Measurements from ENCODE around the gene GGACT.
"Not testable (repeated sequence)": the region's sequence is repeated elsewhere in the genome, so short reads cannot be mapped to it uniquely, and the experiment has no call there.

GGACT gene

GRCh38 chr13:100529666-100530377, 58.8 kb downstream of the GGACT start:
- no peak for DNase-seq (ENCODE audit: low spot score)

GRCh38 chr13:100528820-100529219, 59.8 kb downstream of the GGACT start:
- DNase-seq (ENCODE audit: low spot score), result no peak

DNA sequence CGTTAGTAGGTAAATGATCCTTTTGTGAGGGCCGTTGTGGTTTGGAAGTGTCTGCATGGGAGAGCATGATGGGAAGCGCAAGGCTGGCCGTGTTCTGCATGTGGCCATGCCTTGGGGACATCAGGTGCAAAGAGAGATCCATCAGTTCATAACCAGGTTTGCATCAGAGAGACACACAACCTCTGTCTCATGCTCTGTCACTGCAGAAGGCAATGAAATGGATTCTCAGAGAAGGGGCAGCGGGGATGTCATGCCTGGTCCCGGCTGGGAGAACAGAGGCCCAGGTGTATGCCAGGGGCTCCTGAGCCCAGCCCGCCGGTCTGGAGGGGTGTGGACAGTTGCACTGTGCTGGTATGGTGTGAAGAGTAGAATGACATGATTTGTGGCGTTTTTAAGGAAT, 60.2 kb downstream of the GGACT start:
- DNase-seq (ENCODE audit: low spot score), result no peak

GRCh38 chr13:100527644-100528043, 60.9 kb downstream of the GGACT start:
- DNase-seq (ENCODE audit: low spot score), result no peak

DNA sequence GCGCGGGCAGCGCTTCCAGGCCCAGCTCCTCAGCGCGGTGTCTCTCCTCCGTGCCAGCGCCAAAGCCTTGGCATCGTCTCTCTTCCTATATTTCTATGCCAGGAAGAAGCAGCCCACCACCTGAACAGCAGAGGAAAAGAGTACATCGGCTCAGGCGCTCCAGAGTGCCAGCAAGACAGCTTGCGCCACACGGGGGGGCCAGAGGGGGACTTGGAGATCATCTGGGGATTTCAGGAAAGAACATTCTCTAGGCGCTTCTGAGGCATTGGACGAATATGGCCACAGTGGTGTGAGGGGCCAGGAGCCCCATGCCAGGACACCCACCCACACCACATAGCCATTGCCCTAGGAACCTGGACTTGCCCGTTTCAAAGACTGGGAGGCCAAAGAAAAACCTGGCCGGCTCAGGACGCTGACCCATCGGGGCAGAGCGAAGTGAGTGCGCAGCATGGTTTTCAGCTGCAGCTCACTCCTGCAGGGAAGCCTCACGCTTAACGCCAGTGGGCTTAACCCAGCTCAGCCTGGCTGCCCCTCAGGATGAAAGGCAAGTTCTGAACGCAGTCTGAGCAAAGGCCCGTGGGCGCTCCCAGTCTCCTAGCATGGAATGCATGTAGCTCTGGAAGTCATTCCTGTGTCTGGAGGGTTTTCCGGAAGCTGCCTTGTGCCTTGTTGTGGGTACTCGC, 62.1 kb downstream of the GGACT start:
- no peak for DNase-seq (ENCODE audit: low spot score)

GRCh38 chr13:100525453-100526317, 62.9 kb downstream of the GGACT start:
- no peak for DNase-seq (ENCODE audit: low spot score)

GRCh38 chr13:100524688-100525087, 63.9 kb downstream of the GGACT start:
- not testable (repeated sequence) for DNase-seq (ENCODE audit: low spot score)

GRCh38 chr13:100523981-100524386, 64.6 kb downstream of the GGACT start:
- DNase-seq (ENCODE audit: low spot score), result no peak

DNA sequence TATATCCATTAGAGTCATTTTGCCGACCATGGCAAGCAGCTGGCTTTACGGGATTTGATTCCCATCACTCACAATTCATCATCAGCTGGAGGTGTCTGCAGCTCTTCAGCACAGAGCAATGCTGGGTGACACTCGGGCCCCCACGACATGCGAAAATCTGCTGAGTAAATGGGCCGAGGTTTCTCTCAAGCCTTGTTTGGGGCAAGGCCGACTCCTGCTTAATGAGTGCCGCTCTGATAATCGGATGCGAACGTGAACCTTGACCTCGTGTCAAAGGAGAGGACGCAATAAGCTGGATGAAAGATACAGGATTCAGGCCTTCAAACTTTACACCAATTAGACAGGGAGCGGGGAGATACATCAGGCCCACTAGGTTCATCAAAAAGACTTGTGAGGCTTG, 65.2 kb downstream of the GGACT start:
- DNase-seq (ENCODE audit: low spot score), result no peak

DNA sequence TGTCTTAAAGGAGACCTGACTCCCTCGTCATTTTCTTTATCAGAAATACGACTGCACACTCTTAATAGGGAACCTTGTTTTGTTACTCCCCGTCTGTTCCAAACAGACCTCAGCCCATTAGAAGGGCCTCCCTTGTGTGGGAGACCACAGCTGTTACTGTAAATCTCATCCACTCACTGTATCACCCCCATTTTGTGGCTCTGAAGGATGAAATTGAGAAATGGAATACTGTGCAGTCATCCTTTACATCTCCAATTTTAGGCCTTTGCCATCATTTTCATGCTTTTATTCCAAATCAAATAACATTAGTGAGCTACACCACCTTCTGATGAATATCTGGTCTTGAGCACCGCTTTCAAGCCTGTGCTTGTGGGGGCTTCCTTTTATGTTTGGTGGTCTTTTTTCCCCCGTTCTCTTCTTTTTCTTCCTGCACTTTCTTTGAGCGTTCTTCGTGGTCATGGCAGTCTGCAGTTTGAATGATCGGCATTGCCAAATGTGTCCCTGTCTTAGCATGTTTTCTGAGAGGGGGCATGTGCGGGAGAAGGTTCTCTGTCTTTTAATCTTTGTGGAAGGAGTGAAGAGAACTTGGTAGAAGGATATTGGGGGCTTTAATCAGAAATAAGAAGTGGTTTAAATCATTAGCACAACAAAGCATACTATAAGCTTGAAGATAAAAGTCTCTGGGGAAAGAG, 65.8 kb downstream of the GGACT start:
- DNase-seq (ENCODE audit: low spot score), result no peak

DNA sequence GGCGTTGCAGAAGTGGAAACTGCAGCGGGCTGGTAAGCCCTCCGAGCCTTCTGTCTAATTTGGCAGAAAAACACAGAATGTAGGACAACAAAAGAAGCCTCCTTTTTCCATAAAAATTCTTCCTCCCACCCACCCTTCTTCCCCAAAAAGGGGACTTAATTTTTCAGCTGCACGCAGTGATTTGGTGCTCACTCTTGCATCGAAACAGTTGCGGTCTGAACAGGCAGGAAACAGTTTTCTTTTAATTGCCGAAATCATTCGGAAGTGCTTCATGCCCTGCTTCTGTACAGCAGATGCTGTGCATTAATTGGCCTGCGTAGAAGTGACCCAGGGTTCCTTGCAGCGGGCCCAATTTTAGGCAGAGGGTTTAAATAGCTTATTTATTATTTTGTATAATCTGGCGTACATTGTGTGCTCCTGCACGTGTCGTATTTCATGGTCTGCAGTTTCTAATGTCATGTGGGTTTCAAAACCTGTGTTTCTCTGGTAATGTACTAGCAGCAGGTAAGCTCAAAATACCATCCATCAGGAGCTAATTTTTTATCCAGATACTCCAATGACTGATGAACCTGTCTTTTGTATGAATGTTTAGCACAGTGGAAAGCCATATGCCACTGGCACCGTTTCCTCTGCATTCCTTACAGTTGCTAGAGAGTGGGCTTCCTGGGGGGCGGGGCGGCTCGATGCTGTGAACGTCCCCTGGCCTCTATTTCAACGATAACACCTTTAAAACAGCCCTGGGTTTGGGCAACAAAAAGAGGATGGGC, 66.6 kb downstream of the GGACT start:
- DNase-seq (ENCODE audit: low spot score), result no peak

GRCh38 chr13:100520936-100521850, 67.4 kb downstream of the GGACT start:
- DNase-seq (ENCODE audit: low spot score), result no peak

DNA sequence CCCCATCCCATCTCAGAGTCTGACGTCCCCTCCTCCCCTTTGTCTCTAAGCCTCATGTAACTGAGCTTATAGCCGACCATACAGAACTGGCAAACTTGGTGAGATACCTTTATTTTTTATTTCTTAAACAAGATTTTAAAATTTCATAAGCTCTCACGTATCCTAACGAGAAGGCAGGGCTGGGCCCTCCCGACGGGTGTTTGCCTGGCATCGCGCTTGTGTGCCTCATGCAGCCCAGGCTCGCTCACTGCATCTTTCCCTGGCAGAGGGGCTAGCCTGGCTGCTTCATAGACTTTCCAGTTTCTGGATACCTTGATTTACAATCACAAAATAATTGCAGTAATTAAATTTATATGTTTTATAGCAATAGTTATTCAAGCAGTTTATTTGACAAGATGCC, 69.0 kb downstream of the GGACT start:
- no peak for DNase-seq (ENCODE audit: low spot score)

DNA sequence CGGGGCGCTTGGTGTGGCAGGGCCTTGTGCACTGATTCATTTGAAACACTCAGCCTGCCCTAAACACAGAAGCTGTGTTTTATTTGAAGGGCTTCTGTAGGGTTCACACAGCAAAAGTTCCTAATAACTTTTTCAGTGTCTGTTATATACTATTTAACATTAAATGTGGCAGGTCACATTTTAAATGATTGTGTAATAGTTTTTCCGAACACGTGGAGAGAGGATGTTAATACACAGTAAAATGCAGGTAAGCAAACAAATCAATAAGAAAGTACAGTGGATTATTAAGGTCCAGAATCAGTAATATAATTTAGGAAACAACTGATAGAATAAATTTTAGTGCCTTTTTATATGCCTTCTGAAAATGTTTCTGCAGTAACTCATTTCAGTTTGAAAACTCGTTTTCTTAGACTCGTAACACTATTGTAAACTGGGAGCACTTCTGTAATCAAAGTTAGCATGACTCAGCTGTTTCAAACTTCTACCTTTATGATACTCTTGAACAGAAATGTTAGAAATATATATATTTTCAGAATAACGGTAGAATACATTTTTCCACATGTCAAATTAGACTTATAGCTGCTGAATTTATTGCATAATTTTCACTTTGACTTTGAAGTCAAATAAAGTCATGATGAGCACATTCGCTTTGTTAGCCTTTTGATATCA, 70.1 kb downstream of the GGACT start:
- DNase-seq (ENCODE audit: low spot score), result no peak

DNA sequence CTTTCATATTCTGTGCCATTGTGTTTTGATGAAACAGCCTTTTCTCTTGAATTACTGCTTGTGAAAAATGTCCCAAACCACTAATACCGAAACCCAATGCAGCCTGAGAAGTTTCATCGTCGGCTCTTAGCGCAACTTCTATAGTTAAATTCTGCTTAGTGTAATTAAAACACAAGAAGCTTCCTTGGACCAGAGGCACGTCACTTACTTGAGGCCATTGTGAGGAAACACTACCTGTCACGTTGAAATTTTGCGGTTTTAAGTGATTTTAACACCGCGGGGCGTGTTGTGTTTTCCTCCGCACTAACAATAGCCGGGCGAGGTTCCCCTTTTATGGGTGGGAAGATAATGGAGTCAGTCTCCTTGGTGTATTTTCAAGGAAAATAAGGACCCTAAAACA, 70.9 kb downstream of the GGACT start:
- no peak for DNase-seq (ENCODE audit: low spot score)

- DNase-seq (ENCODE audit: low spot score), result no peak
Observed at GRCh38 chr13:100517135-100517534, 71.5 kb downstream of the GGACT start.

DNA sequence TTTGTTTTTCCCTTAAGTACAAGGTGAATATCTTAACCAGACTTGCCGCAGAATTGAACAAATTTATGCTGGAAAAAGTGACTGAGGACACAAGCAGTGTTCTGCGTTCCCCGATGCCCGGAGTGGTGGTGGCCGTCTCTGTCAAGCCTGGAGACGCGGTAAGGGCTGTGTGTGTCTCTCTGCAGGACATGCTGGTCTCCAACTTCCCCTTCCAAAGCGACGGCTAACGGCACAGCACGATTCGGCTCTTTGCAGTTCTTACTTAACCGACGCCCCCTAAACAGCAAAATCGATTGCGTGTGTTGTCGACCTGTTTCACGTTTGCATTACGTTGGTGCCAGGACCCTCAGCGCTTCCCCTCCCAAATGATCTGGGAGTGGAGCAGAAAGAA, 73.2 kb downstream of the GGACT start:
- DNase-seq (ENCODE audit: low spot score), result no peak

- peak; percentile 84 for DNase-seq (ENCODE audit: low spot score)
Observed at GRCh38 chr13:100514788-100515409, 73.7 kb downstream of the GGACT start.

DNA sequence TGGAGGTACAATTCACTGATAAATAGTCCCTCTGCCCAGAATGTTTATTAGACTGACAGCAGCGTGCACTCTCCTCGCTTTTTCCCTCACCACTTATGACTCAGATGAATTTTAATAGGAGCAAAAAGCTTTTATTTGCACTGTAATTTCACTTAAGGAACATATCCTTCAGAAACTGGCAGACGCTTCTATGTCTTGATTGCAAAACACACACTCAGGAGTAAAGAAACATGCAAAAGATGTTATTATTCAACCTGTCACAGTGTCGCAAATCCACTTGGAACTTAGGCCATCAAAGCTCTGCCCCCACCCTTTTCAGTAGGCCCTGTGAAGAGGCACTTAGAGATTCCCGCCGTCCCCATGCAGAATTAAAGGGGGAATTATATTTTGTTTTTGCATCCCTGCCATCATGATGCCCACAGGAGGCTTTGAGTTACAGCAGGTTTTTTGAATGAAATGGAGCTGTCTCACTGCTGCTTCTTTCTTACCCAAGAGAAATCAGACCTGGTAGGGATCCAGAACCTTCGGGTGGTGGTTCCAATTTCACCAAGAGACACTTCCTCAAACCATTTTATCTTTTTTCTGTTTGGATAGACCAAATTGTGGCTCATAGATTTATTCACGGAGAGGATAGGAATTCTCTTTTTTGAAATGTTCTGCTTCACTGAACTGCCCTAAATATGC, 74.5 kb downstream of the GGACT start:
- no peak for DNase-seq (ENCODE audit: low spot score)
